Stomach smooth muscle (tissue), 2 donors: ENCODE measurements around the gene CES1.
"Not testable (repeated sequence)": the region's sequence is repeated elsewhere in the genome, so short reads cannot be mapped to it uniquely, and the experiment has no call there.

Experiments used
- H3K27ac ChIP-seq: one replicate; pipeline ENCODE4 v1.7.0; 2013; ENCODE audit warnings: mild to moderate bottlenecking, low read length, inconsistent platforms
- H3K27me3 ChIP-seq, 2 donors: one replicate each; pipeline ENCODE4 v1.7.0; 2013; ENCODE audit warnings: low read length in 2 of 2; ENCODE audit not compliant: insufficient read depth in 2 of 2, control insufficient read depth in 1 of 2
- H3K36me3 ChIP-seq, 2 donors: one replicate each; pipeline ENCODE4 v1.7.0; 2013; ENCODE audit warnings: low read length in 2 of 2; ENCODE audit not compliant: control insufficient read depth in 2 of 2, insufficient read depth in 2 of 2
- H3K4me1 ChIP-seq: one replicate; pipeline ENCODE4 v1.7.0; 2013; ENCODE audit warnings: low read length; ENCODE audit not compliant: control insufficient read depth, insufficient read depth
- H3K4me3 ChIP-seq, 2 donors: one replicate each; pipeline ENCODE4 v1.7.0; 2013; ENCODE audit warnings: low read length in 2 of 2
- H3K9ac ChIP-seq, 2 donors: one replicate each; pipeline ENCODE4 v1.7.0; 2013; ENCODE audit warnings: low read length in 2 of 2, mild to moderate bottlenecking in 1 of 2
- H3K9me3 ChIP-seq, 2 donors: one replicate each; pipeline ENCODE4 v1.7.0; 2013; ENCODE audit warnings: low read length in 2 of 2; ENCODE audit not compliant: control insufficient read depth in 2 of 2
- donor health status: healthy.
- donor health status: Pancreatic carcinoma.

Gene CES1

DNA sequence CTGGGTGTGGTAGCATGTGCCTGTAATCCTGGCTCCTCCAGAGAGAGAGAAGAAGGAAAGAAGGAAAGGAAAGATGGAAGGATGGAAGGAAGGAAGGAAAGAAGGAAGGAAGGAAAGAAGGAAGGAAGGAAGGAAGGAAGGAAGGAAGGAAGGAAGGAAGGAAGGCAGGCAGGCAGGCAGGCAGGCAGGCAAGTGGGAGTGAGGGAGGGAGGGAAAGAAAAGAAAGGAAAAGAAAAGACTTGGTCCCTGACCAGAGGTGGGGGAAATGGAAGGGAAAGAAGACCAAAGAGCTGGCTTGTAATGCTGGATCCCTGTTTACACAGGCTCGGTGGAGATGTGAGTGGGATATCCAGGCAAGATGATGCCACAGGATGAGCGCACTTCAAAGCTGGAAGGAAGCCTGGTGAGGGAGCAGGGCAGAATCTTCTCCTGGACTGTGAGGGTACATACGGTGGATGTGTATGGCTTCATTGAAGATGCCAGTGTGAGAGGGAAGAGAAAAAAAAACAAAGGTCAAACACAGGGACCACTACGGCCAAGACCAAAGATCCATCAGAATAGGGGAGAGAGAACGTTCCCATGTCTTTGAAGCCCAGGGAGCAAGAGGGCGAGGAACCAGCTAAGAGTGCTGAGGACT lies 2.1 kb downstream of the CES1 start:
- Histone ChIP-seq H3K27me3 (no peaks in the 10 kb centered on the region), H3K27ac (no peak overlapping the region), H3K36me3 (no peaks in the 10 kb centered on the region), H3K9ac (no peak overlapping the region), H3K9me3 (no peaks in the 10 kb centered on the region), H3K4me1 (peaks cover 4% of the 10 kb centered on the region), H3K4me3 (no peak overlapping the region)

DNA sequence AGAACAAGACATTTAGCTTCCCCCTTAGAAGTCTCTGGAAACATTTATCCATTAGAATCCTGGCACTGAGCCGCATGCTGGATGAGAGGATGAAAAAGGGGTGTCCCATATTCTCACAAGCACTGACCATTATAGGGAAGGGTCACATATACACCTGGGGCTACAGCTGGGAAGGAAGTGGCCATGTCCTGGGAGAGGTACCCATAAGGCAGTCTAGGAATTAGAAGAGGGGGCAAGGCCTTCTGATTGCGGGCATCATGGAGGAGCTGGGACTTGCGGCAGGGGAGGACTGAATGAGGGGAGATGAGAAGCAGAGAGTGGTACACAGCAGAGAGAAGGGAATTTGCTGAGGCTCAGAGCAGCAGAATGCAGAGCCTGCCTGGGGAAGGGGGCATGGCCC lies 3.7 kb downstream of the CES1 start:
- not testable (repeated sequence) for H3K4me1 ChIP-seq, H3K27ac ChIP-seq, H3K9ac ChIP-seq, H3K9me3 ChIP-seq, H3K4me3 ChIP-seq, H3K36me3 ChIP-seq, H3K27me3 ChIP-seq

DNA sequence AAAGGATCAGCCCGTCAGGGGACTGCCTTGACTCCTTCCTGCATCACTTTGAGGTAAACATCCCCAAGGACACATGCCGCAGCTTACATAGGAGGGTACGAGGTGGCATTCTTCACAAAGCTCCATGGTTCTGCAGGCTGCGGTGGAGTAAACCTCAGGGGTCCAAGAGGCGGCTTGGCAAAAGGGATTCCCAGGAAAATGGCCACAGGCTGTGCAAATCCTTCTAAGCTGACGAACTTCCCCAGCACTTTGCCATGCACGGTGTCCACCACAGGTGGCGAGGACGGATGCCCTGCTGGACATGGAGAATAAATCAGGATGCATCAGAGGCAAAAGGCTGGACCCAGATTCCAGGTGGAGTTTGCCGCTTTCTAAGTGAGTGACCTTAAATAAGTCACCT lies 4.2 kb downstream of the CES1 start:
- H3K9ac ChIP-seq: no peak overlapping the region
- H3K36me3 ChIP-seq: no peaks in the 10 kb centered on the region
- H3K9me3 ChIP-seq: no peaks in the 10 kb centered on the region
- no peak overlapping the region for H3K4me3 ChIP-seq
- H3K4me1 ChIP-seq: peaks cover 4% of the 10 kb centered on the region
- no peak overlapping the region for H3K27ac ChIP-seq
- no peaks in the 10 kb centered on the region for H3K27me3 ChIP-seq

DNA sequence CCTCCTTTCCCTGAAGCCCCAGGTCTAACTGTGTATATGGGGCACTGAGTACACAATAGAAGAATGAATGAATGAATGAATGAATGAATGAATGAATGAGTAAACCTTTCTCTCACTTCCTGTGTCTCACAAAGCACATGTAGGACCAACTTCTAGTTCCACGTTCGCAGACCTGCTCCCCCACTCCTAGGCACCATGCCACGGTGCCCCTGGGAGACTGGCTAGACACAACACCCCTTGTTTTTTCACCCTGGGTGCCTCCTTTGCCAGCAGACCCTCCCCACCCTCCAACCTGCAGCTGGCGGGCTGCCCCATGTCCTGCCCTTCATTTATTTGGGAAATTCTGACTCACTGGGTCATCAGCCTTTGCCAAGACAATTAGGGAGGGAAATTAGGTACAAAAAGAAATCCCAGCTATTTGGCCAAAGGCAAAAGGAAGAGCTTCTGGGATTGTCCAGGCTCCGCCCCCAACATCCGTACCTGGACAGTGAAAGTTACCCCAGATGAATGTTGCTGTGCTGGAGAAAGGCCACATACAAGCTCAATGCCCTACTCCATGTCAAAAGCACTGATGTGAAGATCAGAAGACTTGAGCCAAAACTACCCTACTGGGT lies 7.7 kb downstream of the CES1 start:
- H3K4me3 ChIP-seq: no peak overlapping the region
- H3K27me3 ChIP-seq: peaks cover 2 to 5% of the 10 kb centered on the region in 2 donors
- H3K36me3 ChIP-seq: peaks cover 0 to 3% of the 10 kb centered on the region in 2 donors
- no peaks in the 10 kb centered on the region for H3K4me1 ChIP-seq
- H3K9me3 ChIP-seq: no peaks in the 10 kb centered on the region
- no peak overlapping the region for H3K9ac ChIP-seq
- no peak overlapping the region for H3K27ac ChIP-seq

DNA sequence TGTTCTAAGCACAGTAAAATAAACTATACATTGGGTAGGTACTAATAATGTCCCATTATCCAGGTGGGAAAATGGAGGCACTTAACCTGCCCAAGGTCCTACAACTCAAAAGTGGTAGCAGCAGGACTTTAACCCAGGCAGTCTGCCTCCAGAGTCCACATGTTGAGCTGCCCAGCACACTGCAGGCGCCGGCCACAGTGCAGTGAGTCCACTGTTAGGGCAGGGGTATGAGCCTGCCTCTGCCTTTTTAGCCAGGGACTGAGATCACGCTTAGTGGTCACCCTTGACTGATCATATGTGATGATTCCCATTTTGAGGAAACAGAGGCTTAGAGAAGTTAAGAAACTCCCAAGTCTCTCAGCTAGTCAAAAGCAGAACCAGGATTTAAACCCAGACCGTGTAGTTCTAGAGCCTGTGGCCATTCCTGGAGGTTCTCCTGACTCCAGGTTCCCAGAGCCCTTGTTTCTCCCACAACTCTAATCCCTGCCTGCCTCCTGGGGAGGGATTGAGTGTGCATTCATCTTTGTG lies 8.4 kb downstream of the CES1 start:
- H3K4me3 ChIP-seq: no peak overlapping the region
- H3K27me3 ChIP-seq: peaks cover 2 to 5% of the 10 kb centered on the region in 2 donors
- H3K36me3 ChIP-seq: peaks cover 0 to 3% of the 10 kb centered on the region in 2 donors
- H3K9me3 ChIP-seq: no peaks in the 10 kb centered on the region
- H3K4me1 ChIP-seq: no peaks in the 10 kb centered on the region
- H3K9ac ChIP-seq: no peak overlapping the region
- H3K27ac ChIP-seq: no peak overlapping the region

DNA sequence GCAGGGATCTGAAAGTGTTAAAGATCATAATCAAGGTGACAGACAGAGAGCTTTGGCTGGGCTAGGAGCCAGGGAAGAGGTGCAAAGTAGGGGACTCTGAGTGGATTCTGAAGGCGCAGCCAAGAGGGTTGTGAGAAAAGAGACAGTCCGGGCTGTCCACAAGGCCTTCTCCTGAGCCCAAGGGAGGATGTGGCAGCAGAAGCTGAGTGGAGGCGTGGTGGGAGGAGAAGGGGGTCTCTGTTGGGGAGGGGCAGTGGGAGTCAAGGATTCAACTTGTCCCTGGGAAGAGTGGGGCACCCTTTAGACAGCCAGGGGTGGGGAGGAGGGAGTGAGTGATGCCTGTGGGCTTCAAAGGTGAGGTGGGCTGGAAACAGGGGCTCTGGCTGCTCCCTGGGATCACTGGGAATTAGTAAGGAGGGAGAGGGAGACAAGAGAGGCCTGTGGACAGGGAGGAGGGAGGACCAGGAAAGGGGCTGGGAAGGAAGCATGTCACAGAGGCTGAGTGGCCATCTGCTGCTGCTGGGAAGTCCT lies 10.6 kb downstream of the CES1 start:
- H3K9me3 ChIP-seq: no peaks in the 10 kb centered on the region
- no peak overlapping the region for H3K4me3 ChIP-seq
- peaks cover 0 to 3% of the 10 kb centered on the region in 2 donors for H3K36me3 ChIP-seq
- no peak overlapping the region for H3K27ac ChIP-seq
- no peak overlapping the region for H3K9ac ChIP-seq
- no peaks in the 10 kb centered on the region for H3K4me1 ChIP-seq
- peaks cover 2 to 5% of the 10 kb centered on the region in 2 donors for H3K27me3 ChIP-seq

DNA sequence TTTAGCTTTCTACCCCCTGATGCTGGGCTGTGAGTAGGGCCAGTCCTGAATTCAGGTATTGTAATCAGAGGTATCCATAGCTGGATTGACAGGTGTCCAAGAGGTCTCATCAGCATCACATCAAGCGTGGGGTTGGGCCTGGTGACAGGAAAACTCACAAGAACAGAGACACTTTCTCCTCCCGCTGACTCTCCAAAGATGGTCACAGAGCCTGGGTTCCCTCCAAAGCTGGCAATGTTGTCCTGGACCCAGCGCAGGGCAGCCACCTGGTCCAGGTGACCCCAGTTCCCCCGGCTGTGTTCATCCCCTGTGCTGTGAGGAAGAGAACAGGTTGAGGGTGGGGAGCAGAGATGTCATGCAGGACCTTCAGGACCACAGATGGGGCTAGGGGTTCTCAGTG lies 11.7 kb downstream of the CES1 start:
- H3K4me3 ChIP-seq: no peak overlapping the region
- H3K27me3 ChIP-seq: peaks cover 2 to 5% of the 10 kb centered on the region in 2 donors
- H3K36me3 ChIP-seq: peaks cover 0 to 3% of the 10 kb centered on the region in 2 donors
- H3K27ac ChIP-seq: no peak overlapping the region
- no peaks in the 10 kb centered on the region for H3K4me1 ChIP-seq
- no peak overlapping the region for H3K9ac ChIP-seq
- no peaks in the 10 kb centered on the region for H3K9me3 ChIP-seq

DNA sequence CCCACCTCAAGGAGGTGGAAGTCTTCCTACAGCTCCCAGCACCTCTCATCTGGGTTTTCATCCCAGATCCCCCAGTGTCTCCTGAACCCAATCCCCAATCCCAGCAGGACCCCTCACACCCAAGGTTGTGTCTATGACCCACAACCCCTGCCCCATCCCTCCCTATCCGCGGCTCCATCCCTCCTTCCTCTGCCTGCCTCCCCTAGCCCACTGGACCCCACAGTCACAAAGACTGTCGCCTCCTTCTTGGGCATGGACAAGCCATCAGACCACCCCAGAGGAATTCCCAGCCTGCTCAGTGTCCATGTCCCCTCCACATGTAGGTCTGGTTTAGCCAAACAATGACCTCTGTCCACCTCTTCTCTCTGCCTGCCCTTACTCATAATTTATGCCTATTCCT lies 12.3 kb downstream of the CES1 start:
- Histone ChIP-seq H3K4me1 (no peaks in the 10 kb centered on the region), H3K27ac (no peak overlapping the region), H3K36me3 (peaks cover 0 to 3% of the 10 kb centered on the region in 2 donors), H3K9me3 (no peaks in the 10 kb centered on the region), H3K27me3 (peaks cover 2 to 5% of the 10 kb centered on the region in 2 donors), H3K9ac (no peak overlapping the region), H3K4me3 (no peak overlapping the region)

DNA sequence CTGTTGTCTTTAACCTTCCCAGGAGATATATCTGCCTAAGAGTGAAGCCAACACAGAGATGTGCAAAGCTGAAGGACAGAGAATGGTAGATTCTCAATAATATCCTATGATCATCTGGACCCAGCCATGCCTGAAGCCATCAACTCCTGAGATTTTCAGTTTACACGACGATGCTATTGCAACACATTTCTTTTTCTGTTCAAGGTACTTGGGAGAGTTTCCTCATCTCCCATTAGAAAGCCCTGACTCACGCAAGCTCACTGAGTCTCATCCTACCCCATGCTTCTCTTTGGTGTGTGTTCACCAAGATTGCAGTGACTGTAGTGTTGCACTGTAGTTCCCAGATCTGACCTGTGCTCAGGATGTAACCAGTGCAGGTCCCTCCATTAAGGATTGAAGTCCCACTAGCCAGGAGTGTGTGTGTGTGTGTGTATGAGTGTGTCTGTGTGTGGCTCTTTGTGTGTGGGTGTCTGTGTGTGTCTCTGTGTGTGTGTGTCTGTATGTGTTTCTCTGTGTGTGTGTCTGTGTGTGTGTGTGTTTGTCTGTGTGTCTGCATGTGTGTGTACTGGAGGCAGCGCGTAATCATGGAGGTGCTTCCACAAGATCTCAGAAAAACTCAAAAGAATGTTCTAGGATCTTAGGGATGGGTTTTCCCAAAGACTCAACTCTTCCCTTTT lies 15.5 kb downstream of the CES1 start:
- H3K9ac ChIP-seq: no peak overlapping the region
- peaks cover 0 to 5% of the 10 kb centered on the region in 2 donors for H3K36me3 ChIP-seq
- peaks cover 4 to 5% of the 10 kb centered on the region in 2 donors for H3K27me3 ChIP-seq
- H3K27ac ChIP-seq: no peak overlapping the region
- H3K4me1 ChIP-seq: no peaks in the 10 kb centered on the region
- no peaks in the 10 kb centered on the region for H3K9me3 ChIP-seq
- H3K4me3 ChIP-seq: no peak overlapping the region

DNA sequence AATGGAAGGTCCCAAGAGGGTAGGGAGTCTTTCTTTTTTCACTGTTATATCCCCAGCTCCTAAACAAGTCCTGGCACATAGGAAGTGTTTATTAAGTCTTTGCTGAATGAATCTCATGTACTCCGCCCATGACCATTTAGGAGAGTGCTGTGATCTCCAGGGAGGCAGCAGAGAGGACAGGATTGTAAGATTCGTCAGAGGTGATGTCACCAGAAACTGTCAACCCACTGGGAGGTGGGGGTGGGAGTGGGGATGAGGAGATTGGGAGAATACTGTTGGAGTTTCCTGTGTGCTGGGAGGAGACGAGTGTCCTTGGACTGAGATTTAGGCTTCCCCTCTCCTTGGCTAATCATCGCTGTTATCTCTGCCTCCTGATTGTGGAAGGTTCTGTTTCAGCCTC lies 16.7 kb downstream of the CES1 start:
- H3K27me3 ChIP-seq, H3K9me3 ChIP-seq, H3K4me3 ChIP-seq, H3K4me1 ChIP-seq, H3K36me3 ChIP-seq, H3K9ac ChIP-seq, H3K27ac ChIP-seq: not testable (repeated sequence)
